Natural killer cell treated with Interleukin-12 subunit alpha and Interleukin-12 subunit beta and Interleukin-15 and Interleukin-18, amount 100 ng/mL, for 72 hours (primary cell): ENCODE measurements around the gene SDR42E2. TPM values are rescaled to one million over a fixed set of nuclear protein-coding genes. Genes with fewer than 3 reads are reported as not detected.
"Not testable (repeated sequence)": the region's sequence is repeated elsewhere in the genome, so short reads cannot be mapped to it uniquely, and the experiment has no call there.

Source experiments
- ATAC-seq, 2 donors: fragments of 150-1000 bp; cut with Tn5 transposase in 1 of 2; sonication (Bioruptor Pico), chemical (Tn5 transposase) in 1 of 2; 2 replicates each; pipeline ENCODE4 v1.10.0; 2021
- DNase-seq: peaks from one replicate; pipeline ENCODE4 v3.0.0; 2022; ENCODE audit warnings: low spot score
- H3K27ac Mint-ChIP-seq, 2 donors: 1 replicate in 1 of 2; 2 replicates in 1 of 2; pipeline ENCODE4 v1.8.0; 2022; ENCODE audit warnings: mixed read lengths in 2 of 2, mild to moderate bottlenecking in 1 of 2, moderate library complexity in 1 of 2
- H3K27me3 Mint-ChIP-seq, 2 donors: 1 replicate in 1 of 2; 2 replicates in 1 of 2; pipeline ENCODE4 v1.8.0; 2022; ENCODE audit warnings: mixed read lengths in 2 of 2
- H3K36me3 Mint-ChIP-seq: one replicate; pipeline ENCODE4 v1.8.0; 2022; ENCODE audit warnings: mixed read lengths
- H3K4me1 Mint-ChIP-seq, 2 donors: 1 replicate in 1 of 2; 2 replicates in 1 of 2; pipeline ENCODE4 v1.8.0; 2022; ENCODE audit warnings: low read depth in 2 of 2, mixed read lengths in 2 of 2, mild to moderate bottlenecking in 1 of 2
- H3K4me3 Mint-ChIP-seq: one replicate; pipeline ENCODE4 v1.8.0; 2022; ENCODE audit warnings: mixed read lengths
- H3K9me3 Mint-ChIP-seq: 2 replicates; pipeline ENCODE4 v1.8.0; 2022; ENCODE audit warnings: mixed read lengths
- total RNA-seq, 2 donors: library from RNA; stranded (reverse); gene quantifications; one replicate each; pipeline ENCODE4 v1.2.3, GENCODE V29; 2022

SDR42E2 gene
- total RNA-seq, 2 donors from 2014 or later = 0.22 TPM; not detected in 1

- H3K27me3 Mint-ChIP-seq = peaks cover 5 to 6% of the 10 kb centered on the region in 2 donors
- no peaks in the 10 kb centered on the region for H3K36me3 Mint-ChIP-seq
- no peaks in the 10 kb centered on the region for H3K4me1 Mint-ChIP-seq
- no peak overlapping the region for H3K4me3 Mint-ChIP-seq
- H3K9me3 Mint-ChIP-seq = no peaks in the 10 kb centered on the region
- H3K27ac Mint-ChIP-seq = no peak overlapping the region
- DNase-seq (no peak), ATAC-seq (no peak)
These were observed 23.3 kb upstream of the SDR42E2 start for GRCh38 chr16:22139008-22139407.

- H3K27me3 Mint-ChIP-seq = peaks cover 5 to 6% of the 10 kb centered on the region in 2 donors
- ATAC-seq (no peak), DNase-seq (no peak)
- no peaks in the 10 kb centered on the region for H3K4me1 Mint-ChIP-seq
- no peaks in the 10 kb centered on the region for H3K36me3 Mint-ChIP-seq
- H3K27ac Mint-ChIP-seq = no peak overlapping the region
- H3K4me3 Mint-ChIP-seq = no peak overlapping the region
- no peaks in the 10 kb centered on the region for H3K9me3 Mint-ChIP-seq
These were observed 22.6 kb upstream of the SDR42E2 start for GRCh38 chr16:22139732-22140131.

GRCh38 chr16:22141767-22142166 is 20.5 kb upstream of the SDR42E2 start:
- no peak overlapping the region for H3K4me3 Mint-ChIP-seq
- H3K27ac Mint-ChIP-seq = no peak overlapping the region
- H3K36me3 Mint-ChIP-seq = no peaks in the 10 kb centered on the region
- H3K27me3 Mint-ChIP-seq = peaks cover 5 to 6% of the 10 kb centered on the region in 2 donors
- no peaks in the 10 kb centered on the region for H3K4me1 Mint-ChIP-seq
- DNase-seq = no peak
- H3K9me3 Mint-ChIP-seq = no peaks in the 10 kb centered on the region
- no peak for ATAC-seq

- Mint-ChIP-seq H3K4me1 (no peaks in the 10 kb centered on the region), H3K27me3 (peaks cover 5 to 6% of the 10 kb centered on the region in 2 donors), H3K4me3 (no peak overlapping the region), H3K27ac (no peak overlapping the region), H3K9me3 (no peaks in the 10 kb centered on the region), H3K36me3 (no peaks in the 10 kb centered on the region)
- ATAC-seq = no peak
- no peak for DNase-seq
These were observed 17.8 kb upstream of the SDR42E2 start for GRCh38 chr16:22144520-22144919.

GRCh38 chr16:22147853-22148252 is 14.5 kb upstream of the SDR42E2 start:
- no peaks in the 10 kb centered on the region for H3K36me3 Mint-ChIP-seq
- ATAC-seq (no peak), DNase-seq (no peak)
- no peaks in the 10 kb centered on the region for H3K4me1 Mint-ChIP-seq
- no peaks in the 10 kb centered on the region for H3K9me3 Mint-ChIP-seq
- H3K27ac Mint-ChIP-seq = no peak overlapping the region
- H3K27me3 Mint-ChIP-seq = no peaks in the 10 kb centered on the region
- no peak overlapping the region for H3K4me3 Mint-ChIP-seq

- DNase-seq (no peak), ATAC-seq (no peak)
- Mint-ChIP-seq H3K4me1 (no peaks in the 10 kb centered on the region), H3K9me3 (no peaks in the 10 kb centered on the region), H3K27ac (no peak overlapping the region), H3K27me3 (no peaks in the 10 kb centered on the region), H3K4me3 (no peak overlapping the region), H3K36me3 (no peaks in the 10 kb centered on the region)
These were observed 10.9 kb upstream of the SDR42E2 start for GRCh38 chr16:22151246-22151998.

- ATAC-seq (no peak), DNase-seq (no peak)
- Mint-ChIP-seq H3K9me3 (no peaks in the 10 kb centered on the region), H3K4me3 (no peak overlapping the region), H3K27ac (no peak overlapping the region), H3K27me3 (no peaks in the 10 kb centered on the region), H3K36me3 (no peaks in the 10 kb centered on the region), H3K4me1 (no peaks in the 10 kb centered on the region)
These were observed 10.0 kb upstream of the SDR42E2 start for GRCh38 chr16:22152316-22152715.

- not testable (repeated sequence) for H3K9me3 Mint-ChIP-seq, H3K27ac Mint-ChIP-seq, H3K27me3 Mint-ChIP-seq, H3K36me3 Mint-ChIP-seq, ATAC-seq, H3K4me3 Mint-ChIP-seq, DNase-seq, H3K4me1 Mint-ChIP-seq
These were observed 9.2 kb upstream of the SDR42E2 start for GRCh38 chr16:22153078-22153477.

GRCh38 chr16:22161401-22161800 is 905 bp upstream of the SDR42E2 start:
- ATAC-seq (no peak), DNase-seq (no peak)
- Mint-ChIP-seq H3K4me3 (peak overlapping the region; percentile 2), H3K4me1 (peaks cover 5 to 7% of the 10 kb centered on the region in 2 donors), H3K9me3 (no peaks in the 10 kb centered on the region), H3K27me3 (peaks cover 6 to 13% of the 10 kb centered on the region in 2 donors), H3K27ac (no peak overlapping the region), H3K36me3 (no peaks in the 10 kb centered on the region)

- peaks cover 5 to 7% of the 10 kb centered on the region in 2 donors for H3K4me1 Mint-ChIP-seq
- DNase-seq = no peak
- H3K4me3 Mint-ChIP-seq = no peak overlapping the region
- H3K27ac Mint-ChIP-seq = no peak overlapping the region
- peak in 1 of 2 donors; percentile 7 for ATAC-seq
- H3K27me3 Mint-ChIP-seq = peaks cover 6 to 13% of the 10 kb centered on the region in 2 donors
- no peaks in the 10 kb centered on the region for H3K36me3 Mint-ChIP-seq
- no peaks in the 10 kb centered on the region for H3K9me3 Mint-ChIP-seq
These were observed 327 bp downstream of the SDR42E2 start for GRCh38 chr16:22162656-22163009.

- DNase-seq = no peak
- Mint-ChIP-seq H3K4me1 (peaks cover 5 to 7% of the 10 kb centered on the region in 2 donors), H3K36me3 (no peaks in the 10 kb centered on the region), H3K9me3 (no peaks in the 10 kb centered on the region), H3K27ac (no peak overlapping the region), H3K4me3 (no peak overlapping the region), H3K27me3 (peaks cover 6 to 13% of the 10 kb centered on the region in 2 donors)
- ATAC-seq = no peak
These were observed 1.5 kb downstream of the SDR42E2 start for GRCh38 chr16:22163806-22164205.

- Mint-ChIP-seq H3K4me1 (peaks cover 5 to 7% of the 10 kb centered on the region in 2 donors), H3K4me3 (no peak overlapping the region), H3K36me3 (no peaks in the 10 kb centered on the region), H3K27me3 (peaks cover 6 to 13% of the 10 kb centered on the region in 2 donors), H3K9me3 (no peaks in the 10 kb centered on the region), H3K27ac (no peak overlapping the region)
- DNase-seq = no peak
- no peak for ATAC-seq
These were observed 2.2 kb downstream of the SDR42E2 start for GRCh38 chr16:22164482-22164881.

GRCh38 chr16:22165508-22166285 is 3.4 kb downstream of the SDR42E2 start:
- ATAC-seq = peak in 1 of 2 donors; percentile 20
- DNase-seq = no peak
- no peaks in the 10 kb centered on the region for H3K36me3 Mint-ChIP-seq
- H3K27ac Mint-ChIP-seq = no peak overlapping the region
- H3K4me3 Mint-ChIP-seq = no peak overlapping the region
- H3K9me3 Mint-ChIP-seq = no peaks in the 10 kb centered on the region
- H3K4me1 Mint-ChIP-seq = peaks cover 7% of the 10 kb centered on the region in 2 donors
- peaks cover 6 to 13% of the 10 kb centered on the region in 2 donors for H3K27me3 Mint-ChIP-seq

- ATAC-seq (no peak), DNase-seq (no peak)
- no peak overlapping the region for H3K27ac Mint-ChIP-seq
- no peaks in the 10 kb centered on the region for H3K36me3 Mint-ChIP-seq
- H3K27me3 Mint-ChIP-seq = no peaks in the 10 kb centered on the region
- H3K4me3 Mint-ChIP-seq = no peak overlapping the region
- H3K9me3 Mint-ChIP-seq = no peaks in the 10 kb centered on the region
- peaks cover 0 to 2% of the 10 kb centered on the region in 2 donors for H3K4me1 Mint-ChIP-seq
These were observed 9.6 kb downstream of the SDR42E2 start for GRCh38 chr16:22171953-22172352.
